Loucy (cell line): ENCODE data around the gene CDK1.

Experiments used
- CTCF ChIP-seq: fragments of 200-600 bp; sonication (generic); conservative IDR thresholded peaks from 2 replicates; pipeline ENCODE4 v1.5.1; 2014; ENCODE audit warnings: mild to moderate bottlenecking, antibody characterized with exemption, low read length
- EZH2phosphoT487 ChIP-seq: fragments of 200-600 bp; IDR thresholded peaks from 2 replicates; pipeline ENCODE4 v1.6.1; 2018; ENCODE audit warnings: antibody characterized with exemption, mild to moderate bottlenecking, moderate library complexity, borderline replicate concordance

GRCh38 chr10:60778971-60779796 is 906 bp downstream of the CDK1 start:
- TF ChIP-seq CTCF (no peak), EZH2phosphoT487 (no peak)
